Measurements from ENCODE around the gene CADM1. TPM values are rescaled to one million over a fixed set of nuclear protein-coding genes. Genes with fewer than 3 reads are reported as not detected.

The CADM1 gene
- total RNA-seq, 2 experiments from 2014 or later = 59.7 to 89.7 TPM

DNA sequence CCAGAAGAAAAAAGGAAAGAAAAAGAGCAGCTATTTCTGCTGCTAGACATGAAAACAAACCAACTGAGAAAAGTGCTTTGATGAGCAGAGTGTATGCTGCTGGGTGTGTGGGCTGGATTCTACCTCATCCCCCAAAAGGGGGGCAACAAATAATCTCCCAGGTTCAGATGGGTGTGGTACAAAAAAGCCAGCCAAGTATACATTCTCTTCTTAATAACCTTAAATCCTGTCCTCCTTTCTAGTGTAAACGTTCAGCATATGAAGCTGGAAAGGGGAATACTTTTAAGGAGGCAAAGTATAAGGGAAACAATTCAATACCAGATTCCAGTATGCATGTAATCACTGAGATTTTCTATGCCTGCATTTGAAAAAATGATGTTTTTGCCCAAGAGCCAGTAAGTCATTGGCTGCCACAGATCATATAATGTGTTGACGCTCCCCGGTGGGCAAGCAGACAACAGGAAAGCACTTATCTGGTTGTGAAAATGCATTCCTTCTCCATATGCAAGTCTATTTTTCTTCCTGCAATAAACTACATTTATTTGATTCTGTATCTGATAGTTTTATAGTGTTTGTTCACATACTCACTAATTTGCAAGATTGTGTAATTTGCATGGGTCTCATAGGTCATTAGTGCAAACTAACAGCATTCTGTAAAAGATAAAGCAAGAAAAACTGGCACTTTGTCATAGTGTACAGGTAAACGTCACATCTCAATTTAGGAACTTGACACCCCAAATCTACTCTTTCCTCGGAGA, 201.1 kb downstream of the CADM1 start:
- Histone ChIP-seq H3K9me3 (ENCODE audit: low read length) (no peaks in the 10 kb centered on the region), H3K36me3 (ENCODE audit: insufficient read depth, low read length) (no peaks in the 10 kb centered on the region), H3K4me2 (ENCODE audit: low read length) (no peak overlapping the region), H3K79me2 (ENCODE audit: insufficient read depth, low read depth, low read length) (no peaks in the 10 kb centered on the region), H3K4me1 (ENCODE audit: insufficient read depth, low read length, poor library complexity, severe bottlenecking) (peaks cover 5% of the 10 kb centered on the region), H4K20me1 (ENCODE audit: insufficient read depth, low read length) (no peaks in the 10 kb centered on the region), H3K4me3 (ENCODE audit: low read depth, low read length, poor library complexity, severe bottlenecking) (no peak overlapping the region), H2AFZ (ENCODE audit: low read length) (no peak overlapping the region), H3K9me2 (ENCODE audit: insufficient read depth, low read length) (no peaks in the 10 kb centered on the region), H3K27ac (ENCODE audit: low read depth, low read length, poor library complexity, severe bottlenecking) (no peak overlapping the region)
- POLR2A ChIA-PET = interaction anchor here (0.7 kb wide), 1 partner anchor 10 kb away, joined by 4 read pairs; no protein-coding TSS in a partner anchor
- intact Hi-C loops (cut with micrococcal nuclease; ENCODE audit: unreplicated experiment) = no loop called here
- BruUV-seq (replicated peaks) = no TSS peak
- DNase-seq (ENCODE audit: low spot score) = no peak
- TF ChIP-seq, protein P1, sequence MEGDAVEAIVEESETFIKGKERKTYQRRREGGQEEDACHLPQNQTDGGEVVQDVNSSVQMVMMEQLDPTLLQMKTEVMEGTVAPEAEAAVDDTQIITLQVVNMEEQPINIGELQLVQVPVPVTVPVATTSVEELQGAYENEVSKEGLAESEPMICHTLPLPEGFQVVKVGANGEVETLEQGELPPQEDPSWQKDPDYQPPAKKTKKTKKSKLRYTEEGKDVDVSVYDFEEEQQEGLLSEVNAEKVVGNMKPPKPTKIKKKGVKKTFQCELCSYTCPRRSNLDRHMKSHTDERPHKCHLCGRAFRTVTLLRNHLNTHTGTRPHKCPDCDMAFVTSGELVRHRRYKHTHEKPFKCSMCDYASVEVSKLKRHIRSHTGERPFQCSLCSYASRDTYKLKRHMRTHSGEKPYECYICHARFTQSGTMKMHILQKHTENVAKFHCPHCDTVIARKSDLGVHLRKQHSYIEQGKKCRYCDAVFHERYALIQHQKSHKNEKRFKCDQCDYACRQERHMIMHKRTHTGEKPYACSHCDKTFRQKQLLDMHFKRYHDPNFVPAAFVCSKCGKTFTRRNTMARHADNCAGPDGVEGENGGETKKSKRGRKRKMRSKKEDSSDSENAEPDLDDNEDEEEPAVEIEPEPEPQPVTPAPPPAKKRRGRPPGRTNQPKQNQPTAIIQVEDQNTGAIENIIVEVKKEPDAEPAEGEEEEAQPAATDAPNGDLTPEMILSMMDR (conservative IDR thresholded peaks at IDR 0.05; ENCODE audit: low read length) = no peak
- no peak for TF ChIP-seq EZH2phosphoT487 (IDR thresholded peaks at IDR 0.05; ENCODE audit: borderline replicate concordance, low read depth, low read length)
- CTCF ChIA-PET (ENCODE audit: unreplicated experiment) = no interaction called here

DNA sequence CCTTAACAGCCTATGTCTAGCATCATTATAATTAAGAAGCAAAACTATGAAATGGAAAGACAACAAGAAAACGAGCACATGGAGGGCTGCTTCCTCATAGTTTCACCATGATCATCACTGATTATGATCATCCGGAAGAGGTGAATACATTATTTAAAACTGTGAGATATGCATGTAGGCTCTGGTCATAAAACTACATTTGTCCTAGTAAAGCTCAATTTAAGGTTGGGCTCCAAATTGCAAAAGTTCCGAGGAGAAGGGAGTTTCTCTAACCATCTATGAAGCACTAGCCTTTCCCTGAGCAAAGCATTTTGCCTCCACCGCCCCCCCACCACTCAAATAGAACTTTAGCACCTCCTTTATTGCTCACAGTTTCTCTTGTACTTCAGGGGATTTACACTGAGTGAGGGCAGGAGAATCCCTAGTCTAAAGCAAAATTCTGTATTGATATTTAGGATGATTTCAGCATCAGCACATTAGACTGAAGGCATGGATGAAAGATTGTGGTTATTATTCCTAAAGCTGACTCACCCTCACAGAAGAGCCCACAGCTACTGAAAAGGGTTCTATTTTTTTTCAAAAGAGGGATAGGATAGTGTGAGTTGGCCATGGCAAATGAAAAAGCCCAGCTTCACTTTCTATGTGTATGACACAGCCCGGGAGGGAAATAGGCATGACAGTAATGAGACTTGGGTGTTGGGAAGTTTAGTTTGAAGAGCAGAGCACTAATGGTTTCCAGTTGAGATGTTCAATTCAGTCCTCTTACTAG, 203.4 kb downstream of the CADM1 start:
- Histone ChIP-seq H4K20me1 (ENCODE audit: insufficient read depth, low read length) (no peaks in the 10 kb centered on the region), H3K36me3 (ENCODE audit: insufficient read depth, low read length) (no peaks in the 10 kb centered on the region), H3K79me2 (ENCODE audit: insufficient read depth, low read depth, low read length) (no peaks in the 10 kb centered on the region), H3K9me3 (ENCODE audit: low read length) (no peaks in the 10 kb centered on the region), H3K27ac (ENCODE audit: low read depth, low read length, poor library complexity, severe bottlenecking) (no peak overlapping the region), H3K4me3 (ENCODE audit: low read depth, low read length, poor library complexity, severe bottlenecking) (no peak overlapping the region), H2AFZ (ENCODE audit: low read length) (no peak overlapping the region), H3K9me2 (ENCODE audit: insufficient read depth, low read length) (no peaks in the 10 kb centered on the region), H3K4me1 (ENCODE audit: insufficient read depth, low read length, poor library complexity, severe bottlenecking) (peaks cover 5% of the 10 kb centered on the region), H3K4me2 (ENCODE audit: low read length) (no peak overlapping the region)
- no TSS peak for BruUV-seq (replicated peaks)
- DNase-seq (ENCODE audit: low spot score) = no peak
- ChIA-PET POLR2A (interaction anchor here (0.5 to 0.7 kb wide), 2 partner anchors 11 to 55 kb away, joined by 3 read pairs; no protein-coding TSS in a partner anchor), CTCF (ENCODE audit: unreplicated experiment) (no interaction called here)
- TF ChIP-seq, protein P1 (conservative IDR thresholded peaks at IDR 0.05; ENCODE audit: low read length) = no peak
- no peak for TF ChIP-seq EZH2phosphoT487 (IDR thresholded peaks at IDR 0.05; ENCODE audit: borderline replicate concordance, low read depth, low read length)
- intact Hi-C loops (cut with micrococcal nuclease; ENCODE audit: unreplicated experiment) = no loop called here
